ENCODE measurements around the gene CRB3. TPM values are rescaled to one million over a fixed set of nuclear protein-coding genes. Genes with fewer than 3 reads are reported as not detected.
A peak's percentile ranks its signal among the peaks of the same experiment; 100 is the strongest.

Gene CRB3
- total and polyA plus RNA-seq, 9 of the 15 experiments (the other 6 are each of a cell fraction or from before 2014, with no cell fraction given) = 0.49 TPM; not detected in 8

- TF ChIP-seq CEBPZ (IDR thresholded peaks at IDR 0.05; ENCODE audit: borderline replicate concordance, low read depth, low read length) (no peak), ARID1B (IDR thresholded peaks at IDR 0.05) (peak; percentile 49), FOXP4 (CRISPR knock-in tag; IDR thresholded peaks at IDR 0.05; ENCODE audit: borderline replicate concordance) (no peak), KAT8 (IDR thresholded peaks at IDR 0.05; ENCODE audit: low read depth) (no peak), NFIX (CRISPR knock-in tag; IDR thresholded peaks at IDR 0.05; ENCODE audit: low read depth) (no peak)
Observed at GRCh38 chr19:6457958-6458694, 5.9 kb upstream of the CRB3 start (continued).

Data from K562 (cell line).